KMS-11 (cell line): Measurements from ENCODE around the gene MACROD2.

Experiments used
- H2AFZ ChIP-seq: fragments of 200-600 bp; sonication (generic); 2 replicates; pipeline ENCODE4 v1.6.1; 2016; ENCODE audit warnings: antibody characterized with exemption, mixed run types, low read depth
- H3K27ac ChIP-seq: fragments of 200-600 bp; sonication (generic); 2 replicates; pipeline ENCODE4 v1.6.1; 2016; ENCODE audit warnings: mild to moderate bottlenecking, mixed run types
- H3K27me3 ChIP-seq: fragments of 200-600 bp; sonication (generic); 2 replicates; pipeline ENCODE4 v1.6.1; 2017; ENCODE audit warnings: mild to moderate bottlenecking, low read depth, mixed run types, moderate library complexity; ENCODE audit not compliant: insufficient read depth
- H3K36me3 ChIP-seq: fragments of 200-600 bp; sonication (generic); 2 replicates; pipeline ENCODE4 v1.6.1; 2017; ENCODE audit warnings: mild to moderate bottlenecking, mixed run types; ENCODE audit not compliant: insufficient read depth
- H3K4me1 ChIP-seq: fragments of 200-600 bp; sonication (generic); 2 replicates; pipeline ENCODE4 v1.6.1; 2016; ENCODE audit warnings: mild to moderate bottlenecking, low read depth, mixed run types; ENCODE audit not compliant: poor library complexity, severe bottlenecking
- H3K4me2 ChIP-seq: fragments of 200-600 bp; sonication (generic); 2 replicates; pipeline ENCODE4 v1.7.0; 2016; ENCODE audit warnings: mild to moderate bottlenecking, mixed run types
- H3K4me3 ChIP-seq: fragments of 200-600 bp; sonication (generic); IDR thresholded peaks from 2 replicates; pipeline ENCODE4 v1.6.1; 2017; ENCODE audit warnings: low read depth, low read length, mixed read lengths; ENCODE audit not compliant: insufficient read depth
- H3K79me2 ChIP-seq: fragments of 200-600 bp; sonication (generic); 2 replicates; pipeline ENCODE4 v1.6.1; 2016; ENCODE audit warnings: low read depth, mixed run types; ENCODE audit not compliant: insufficient read depth
- H3K9ac ChIP-seq: fragments of 200-600 bp; sonication (generic); 2 replicates; pipeline ENCODE4 v1.6.1; 2016; ENCODE audit warnings: mild to moderate bottlenecking, mixed run types
- H4K20me1 ChIP-seq: fragments of 200-600 bp; sonication (generic); 2 replicates; pipeline ENCODE4 v1.6.1; 2016; ENCODE audit warnings: mild to moderate bottlenecking, mixed run types; ENCODE audit not compliant: insufficient read depth
- CTCF ChIP-seq: fragments of 200-600 bp; sonication (generic); conservative IDR thresholded peaks from 2 replicates; pipeline ENCODE4 v1.6.1; 2017; ENCODE audit warnings: low read depth, mild to moderate bottlenecking, antibody characterized with exemption, low read length, moderate library complexity, mixed read lengths

Gene MACROD2

GRCh38 chr20:14882846-14883245, 887.5 kb downstream of the MACROD2 start:
- Histone ChIP-seq H3K36me3 (no peaks in the 10 kb centered on the region), H3K27me3 (no peaks in the 10 kb centered on the region), H3K4me2 (no peak overlapping the region), H3K9ac (no peak overlapping the region), H2AFZ (no peak overlapping the region), H3K79me2 (no peaks in the 10 kb centered on the region), H3K27ac (no peak overlapping the region), H3K4me1 (peaks cover 11% of the 10 kb centered on the region), H3K4me3 (no peak overlapping the region), H4K20me1 (no peaks in the 10 kb centered on the region)
- no peak for TF ChIP-seq CTCF

GRCh38 chr20:14883324-14883723, 888.0 kb downstream of the MACROD2 start:
- H3K27me3 ChIP-seq, result no peaks in the 10 kb centered on the region
- no peaks in the 10 kb centered on the region for H3K36me3 ChIP-seq
- no peak overlapping the region for H3K4me3 ChIP-seq
- TF ChIP-seq CTCF, result no peak
- H3K27ac ChIP-seq, result no peak overlapping the region
- no peak overlapping the region for H2AFZ ChIP-seq
- no peak overlapping the region for H3K9ac ChIP-seq
- H3K79me2 ChIP-seq, result no peaks in the 10 kb centered on the region
- H4K20me1 ChIP-seq, result no peaks in the 10 kb centered on the region
- H3K4me1 ChIP-seq, result peaks cover 11% of the 10 kb centered on the region
- H3K4me2 ChIP-seq, result no peak overlapping the region

GRCh38 chr20:14885661-14886060, 890.3 kb downstream of the MACROD2 start:
- Histone ChIP-seq H2AFZ (no peak overlapping the region), H3K4me3 (no peak overlapping the region), H3K4me2 (no peak overlapping the region), H3K4me1 (no peaks in the 10 kb centered on the region), H3K9ac (no peak overlapping the region), H3K36me3 (no peaks in the 10 kb centered on the region), H3K79me2 (no peaks in the 10 kb centered on the region), H3K27me3 (no peaks in the 10 kb centered on the region), H3K27ac (no peak overlapping the region), H4K20me1 (no peaks in the 10 kb centered on the region)
- no peak for TF ChIP-seq CTCF

- H3K27me3 ChIP-seq, result no peaks in the 10 kb centered on the region
- no peaks in the 10 kb centered on the region for H3K79me2 ChIP-seq
- H3K36me3 ChIP-seq, result no peaks in the 10 kb centered on the region
- H4K20me1 ChIP-seq, result no peaks in the 10 kb centered on the region
- H3K27ac ChIP-seq, result no peak overlapping the region
- H3K9ac ChIP-seq, result no peak overlapping the region
- H3K4me1 ChIP-seq, result no peaks in the 10 kb centered on the region
- no peak overlapping the region for H3K4me2 ChIP-seq
- no peak overlapping the region for H3K4me3 ChIP-seq
- no peak overlapping the region for H2AFZ ChIP-seq
- no peak for TF ChIP-seq CTCF
Measured at GRCh38 chr20:14888134-14888533, 892.8 kb downstream of the MACROD2 start.
